Karpas-422 (cell line): ENCODE data around the gene SMIM35. TPM values are rescaled to one million over a fixed set of nuclear protein-coding genes. Genes with fewer than 3 reads are reported as not detected.

Experiments
- DNase-seq: peaks from one replicate; pipeline ENCODE4 v3.0.0-alpha.2; 2015
- H2AFZ ChIP-seq: fragments of 200-600 bp; sonication (generic); 2 replicates; pipeline ENCODE4 v1.6.1; 2014; ENCODE audit warnings: antibody characterized with exemption, low read length, mixed read lengths
- H3K27ac ChIP-seq: fragments of 200-600 bp; sonication (generic); 2 replicates; pipeline ENCODE4 v1.5.1; 2014; ENCODE audit warnings: mild to moderate bottlenecking, low read length, moderate library complexity
- H3K27me3 ChIP-seq: fragments of 200-600 bp; sonication (generic); 2 replicates; pipeline ENCODE4 v1.6.1; 2014; ENCODE audit warnings: low read length, mixed read lengths
- H3K36me3 ChIP-seq: fragments of 200-600 bp; sonication (generic); 2 replicates; pipeline ENCODE4 v1.6.1; 2014; ENCODE audit warnings: low read length, mixed read lengths; ENCODE audit not compliant: insufficient read depth
- H3K4me1 ChIP-seq: fragments of 200-600 bp; sonication (generic); 2 replicates; pipeline ENCODE4 v1.6.1; 2014; ENCODE audit warnings: mild to moderate bottlenecking, low read length, mixed read lengths
- H3K4me2 ChIP-seq: fragments of 200-600 bp; sonication (generic); 2 replicates; pipeline ENCODE4 v1.6.1; 2014; ENCODE audit warnings: low read length, low read depth, mild to moderate bottlenecking; ENCODE audit not compliant: poor library complexity, severe bottlenecking
- H3K4me3 ChIP-seq: fragments of 200-600 bp; sonication (generic); 2 replicates; pipeline ENCODE4 v1.5.1; 2014; ENCODE audit warnings: mild to moderate bottlenecking, antibody characterized with exemption, low read length, mixed read lengths
- H3K79me2 ChIP-seq: fragments of 200-600 bp; sonication (generic); 2 replicates; pipeline ENCODE4 v1.6.1; 2014; ENCODE audit warnings: mild to moderate bottlenecking, low read length, mixed read lengths
- H3K9ac ChIP-seq: fragments of 200-600 bp; sonication (generic); 2 replicates; pipeline ENCODE4 v1.6.0; 2014; ENCODE audit warnings: low read length
- H3K9me2 ChIP-seq: fragments of 200-600 bp; sonication (generic), shearing (Covaris generic); replicated peaks from 2 replicates; pipeline ENCODE4 v1.6.0; 2014; ENCODE audit warnings: mild to moderate bottlenecking, low read length, moderate library complexity; ENCODE audit not compliant: insufficient read depth
- H3K9me3 ChIP-seq: fragments of 300-700, 200-600 bp; sonication (generic); 2 replicates; pipeline ENCODE4 v1.6.1; 2014; ENCODE audit warnings: low read length, mixed read lengths
- H4K20me1 ChIP-seq: fragments of 200-600 bp; sonication (generic); 2 replicates; pipeline ENCODE4 v1.6.1; 2014; ENCODE audit warnings: mild to moderate bottlenecking, antibody characterized with exemption, low read length, low read depth; ENCODE audit not compliant: insufficient read depth
- total RNA-seq: library from RNA; depleted of rRNA; stranded (reverse); fragments of >200 nt; shearing (Covaris generic); gene quantifications from 2 replicates; pipeline ENCODE4 v1.2.3, GENCODE V29; 2014; ENCODE audit warnings: low replicate concordance

SMIM35 gene
- total RNA-seq, 1 experiment from 2014 or later, result not detected

DNA sequence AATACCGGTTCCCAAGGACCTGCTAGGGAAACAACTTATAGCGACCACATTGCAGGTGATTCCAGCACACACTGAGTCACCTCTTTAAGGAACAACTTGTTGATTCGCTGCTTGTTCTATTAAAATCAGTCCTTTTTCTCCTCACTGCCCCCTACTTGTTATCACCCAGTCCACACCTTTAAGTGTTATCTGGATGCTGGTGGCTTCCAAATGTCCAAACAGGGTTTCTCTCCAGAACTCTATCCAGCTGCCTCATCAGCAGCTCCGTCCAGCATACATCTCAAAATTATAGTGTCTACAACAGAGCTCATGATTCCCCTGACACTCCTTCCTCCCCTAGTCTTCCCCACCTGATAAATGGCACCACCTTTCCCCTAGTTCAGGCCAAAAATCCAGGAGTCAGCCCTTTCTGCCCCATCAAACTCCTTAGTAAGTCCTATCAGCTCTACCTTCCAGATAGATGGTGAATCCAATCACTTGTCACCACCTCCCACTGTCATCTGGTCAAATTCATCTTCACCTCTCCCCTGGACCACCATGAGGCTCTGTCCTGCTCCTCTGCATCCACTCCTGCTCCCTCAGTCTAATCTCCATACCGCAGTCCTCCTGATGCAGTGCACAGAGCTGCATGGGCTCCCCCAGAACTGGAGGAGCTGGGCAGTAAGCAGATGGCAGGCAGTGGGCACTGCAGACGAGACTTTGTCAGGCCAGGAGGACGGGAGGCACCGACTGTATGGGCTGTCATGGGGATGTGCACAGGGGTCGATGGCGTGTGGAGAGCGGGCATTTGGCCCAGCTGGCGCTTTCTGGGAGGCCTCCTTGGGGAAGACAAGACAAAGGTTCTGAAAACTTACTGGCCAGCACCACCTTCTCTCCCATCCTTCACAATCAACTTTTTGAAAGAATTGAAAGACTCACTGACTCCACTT is 81.3 kb downstream of the SMIM35 start:
- Histone ChIP-seq H2AFZ (peak overlapping the region; percentile 67), H3K27ac (peak overlapping the region; percentile 100), H3K36me3 (no peaks in the 10 kb centered on the region), H3K4me3 (no peak overlapping the region), H3K9me3 (no peaks in the 10 kb centered on the region), H3K79me2 (no peaks in the 10 kb centered on the region), H3K9me2 (no peaks in the 10 kb centered on the region), H3K9ac (peak overlapping the region; percentile 31; the same call in 1 of the 2 replicates), H3K4me2 (no peak overlapping the region), H3K27me3 (no peaks in the 10 kb centered on the region), H4K20me1 (no peaks in the 10 kb centered on the region), H3K4me1 (peaks cover 75% of the 10 kb centered on the region)
- no peak for DNase-seq

DNA sequence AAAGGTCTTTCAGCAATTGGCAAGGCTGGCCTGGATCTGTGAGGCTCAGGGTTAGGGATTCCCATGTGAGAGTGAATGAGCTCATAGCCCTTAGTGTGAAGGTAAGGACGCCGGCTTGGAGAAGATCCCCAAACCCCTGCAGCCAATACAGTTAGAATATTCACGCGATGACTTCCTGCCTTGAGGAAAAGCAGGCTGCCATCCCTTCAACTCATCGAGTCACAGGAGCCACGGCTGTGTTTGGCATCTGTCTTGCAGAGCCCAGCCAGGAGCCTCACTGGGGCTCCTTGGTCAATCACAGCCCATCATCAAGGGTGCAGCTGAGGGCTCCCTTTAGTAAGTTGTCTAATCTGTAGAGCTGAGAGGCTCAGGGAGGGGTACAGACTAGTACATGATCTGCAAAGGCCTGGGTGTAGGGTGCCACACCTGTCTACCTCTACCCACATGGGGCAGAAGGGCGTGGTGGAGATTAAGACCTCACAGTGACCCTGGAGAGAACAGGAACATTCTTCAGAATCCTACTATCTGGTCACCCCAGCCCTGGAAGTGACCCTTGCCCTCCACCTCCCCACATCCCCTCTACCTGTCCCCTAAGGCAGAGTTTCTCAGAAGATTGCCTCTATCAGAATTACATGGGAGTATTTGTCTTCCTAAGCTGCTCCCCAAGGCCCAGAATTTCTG is 82.1 kb downstream of the SMIM35 start:
- Histone ChIP-seq H4K20me1 (no peaks in the 10 kb centered on the region), H2AFZ (no peak overlapping the region), H3K4me1 (peaks cover 68% of the 10 kb centered on the region), H3K4me2 (no peak overlapping the region), H3K27me3 (no peaks in the 10 kb centered on the region), H3K36me3 (no peaks in the 10 kb centered on the region), H3K9me2 (no peaks in the 10 kb centered on the region), H3K27ac (peak overlapping the region; percentile 100), H3K9me3 (no peaks in the 10 kb centered on the region), H3K79me2 (no peaks in the 10 kb centered on the region), H3K9ac (no peak overlapping the region), H3K4me3 (no peak overlapping the region)
- DNase-seq, result peak; percentile 23

DNA sequence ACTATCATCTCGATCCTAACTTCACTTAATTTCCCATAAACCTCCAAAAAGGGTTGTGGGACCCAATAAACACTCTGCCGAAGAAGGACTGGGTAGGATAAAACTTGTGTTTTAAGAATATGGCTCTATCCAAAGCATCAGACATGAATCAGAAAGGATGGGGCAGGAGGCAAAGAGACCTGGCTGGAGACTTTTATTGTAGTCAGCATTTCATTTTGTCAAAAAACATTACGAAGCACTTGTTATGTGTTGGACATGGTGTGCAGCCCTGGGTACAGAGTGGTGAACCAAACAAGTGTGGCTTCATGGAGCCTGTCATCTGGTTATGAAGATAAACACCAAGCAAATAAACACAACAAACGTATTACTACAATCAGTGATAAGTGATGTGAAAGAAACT is 83.3 kb downstream of the SMIM35 start:
- Histone ChIP-seq H3K79me2 (no peaks in the 10 kb centered on the region), H3K36me3 (no peaks in the 10 kb centered on the region), H3K9ac (no peak overlapping the region), H3K9me2 (no peaks in the 10 kb centered on the region), H2AFZ (no peak overlapping the region), H3K9me3 (no peaks in the 10 kb centered on the region), H3K27me3 (no peaks in the 10 kb centered on the region), H4K20me1 (no peaks in the 10 kb centered on the region), H3K27ac (peak overlapping the region; percentile 57; the same call in 1 of the 2 replicates), H3K4me3 (no peak overlapping the region), H3K4me1 (peaks cover 60% of the 10 kb centered on the region), H3K4me2 (no peak overlapping the region)
- DNase-seq, result no peak

DNA sequence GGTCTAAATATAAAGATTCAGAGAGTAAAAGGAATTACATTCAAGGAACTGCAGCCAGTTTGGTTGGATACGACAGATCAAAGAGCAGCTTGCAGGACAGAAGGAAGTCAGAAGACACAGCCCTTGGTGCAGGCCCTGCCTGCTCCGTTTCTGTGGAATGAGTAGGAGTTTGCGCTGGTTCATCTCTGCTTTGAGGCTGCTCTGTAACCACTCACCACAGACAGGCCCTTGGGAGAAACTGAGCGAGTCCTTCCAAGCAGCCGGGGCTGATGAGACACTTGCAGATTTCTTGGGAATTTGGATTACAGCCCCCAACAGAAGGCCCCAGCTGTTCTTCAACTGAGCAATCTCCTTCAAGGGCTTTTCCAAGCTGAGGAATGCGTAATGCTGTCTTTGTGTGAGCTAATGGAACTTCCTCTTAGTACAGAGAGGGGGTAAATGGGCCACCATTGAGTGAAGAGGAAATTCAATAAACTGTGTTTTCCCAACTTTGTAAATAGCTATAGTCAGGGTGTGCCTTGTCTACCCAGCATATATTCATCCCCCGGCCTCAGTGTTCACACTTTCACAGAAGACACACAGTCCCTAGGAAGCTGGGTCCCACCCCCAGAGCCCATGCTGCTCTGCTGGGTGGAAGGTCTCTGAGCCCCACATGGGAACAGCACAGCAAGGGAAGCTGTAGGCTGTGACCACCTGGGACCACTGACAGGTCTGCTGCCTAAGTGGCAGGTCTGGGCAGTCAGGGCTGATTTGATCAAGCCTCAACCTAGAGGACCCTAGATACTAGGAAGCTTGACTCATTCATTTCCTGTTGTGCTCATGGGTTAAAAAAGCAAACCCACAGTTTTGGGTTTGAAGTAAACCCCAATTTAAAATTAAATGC is 84.0 kb downstream of the SMIM35 start:
- Histone ChIP-seq H4K20me1 (no peaks in the 10 kb centered on the region), H3K9me2 (no peaks in the 10 kb centered on the region), H3K4me3 (no peak overlapping the region), H3K9me3 (no peaks in the 10 kb centered on the region), H3K4me1 (peaks cover 59% of the 10 kb centered on the region), H3K9ac (0 out of 2 replicates have a peak overlapping the region, but pooled peaks have one; percentile 9), H2AFZ (0 out of 2 replicates have a peak overlapping the region, but pooled peaks have one; percentile 8), H3K36me3 (no peaks in the 10 kb centered on the region; the same call in 1 of the 2 replicates), H3K4me2 (no peak overlapping the region), H3K27ac (peak overlapping the region; percentile 57), H3K27me3 (no peaks in the 10 kb centered on the region), H3K79me2 (no peaks in the 10 kb centered on the region)
- no peak for DNase-seq

GRCh38 chr11:118002010-118002540 is 84.7 kb downstream of the SMIM35 start:
- DNase-seq, result peak; percentile 41
- H2AFZ ChIP-seq, result 0 out of 2 replicates have a peak overlapping the region, but pooled peaks have one; percentile 8

DNA sequence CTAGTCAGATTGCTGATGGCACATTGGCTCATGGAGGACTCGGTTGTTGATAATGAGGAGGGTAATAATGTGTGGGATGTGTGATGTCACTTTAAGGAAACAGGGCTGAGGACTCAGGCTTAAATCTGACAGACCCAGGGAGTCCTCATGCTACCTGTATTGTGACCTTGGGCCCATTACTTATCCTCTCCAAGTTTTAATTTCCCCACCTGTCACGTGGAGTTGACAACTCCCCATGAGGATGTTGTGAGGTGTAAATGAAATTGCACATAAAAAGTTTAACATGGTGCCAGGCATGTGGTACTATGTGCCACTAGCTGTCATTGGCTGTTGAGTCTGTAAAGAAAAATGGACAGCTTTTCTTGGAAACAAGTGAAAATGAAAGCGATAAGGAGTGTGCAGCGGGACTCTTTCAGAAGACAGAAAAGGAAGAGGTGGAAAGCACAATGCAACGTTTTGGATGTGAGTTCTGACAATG is 85.2 kb downstream of the SMIM35 start:
- no peak overlapping the region for H2AFZ ChIP-seq
- H4K20me1 ChIP-seq, result no peaks in the 10 kb centered on the region
- H3K79me2 ChIP-seq, result no peaks in the 10 kb centered on the region
- no peak overlapping the region for H3K4me3 ChIP-seq
- peak; percentile 40 for DNase-seq
- H3K4me2 ChIP-seq, result no peak overlapping the region
- H3K27me3 ChIP-seq, result no peaks in the 10 kb centered on the region
- no peaks in the 10 kb centered on the region for H3K9me3 ChIP-seq
- H3K27ac ChIP-seq, result no peak overlapping the region
- H3K36me3 ChIP-seq, result no peaks in the 10 kb centered on the region; the same call in 1 of the 2 replicates
- H3K9me2 ChIP-seq, result no peaks in the 10 kb centered on the region
- peaks cover 47% of the 10 kb centered on the region for H3K4me1 ChIP-seq
- H3K9ac ChIP-seq, result no peak overlapping the region

More at GRCh38 chr11:118002010-118002540, 84.7 kb downstream of the SMIM35 start:
- Histone ChIP-seq H3K4me3 (no peak overlapping the region), H3K27ac (peak overlapping the region; percentile 57), H4K20me1 (no peaks in the 10 kb centered on the region), H3K9me2 (no peaks in the 10 kb centered on the region), H3K79me2 (no peaks in the 10 kb centered on the region), H3K36me3 (no peaks in the 10 kb centered on the region; the same call in 1 of the 2 replicates), H3K9me3 (no peaks in the 10 kb centered on the region), H3K4me1 (peaks cover 52% of the 10 kb centered on the region), H3K9ac (0 out of 2 replicates have a peak overlapping the region, but pooled peaks have one; percentile 9), H3K4me2 (no peak overlapping the region), H3K27me3 (no peaks in the 10 kb centered on the region)

DNA sequence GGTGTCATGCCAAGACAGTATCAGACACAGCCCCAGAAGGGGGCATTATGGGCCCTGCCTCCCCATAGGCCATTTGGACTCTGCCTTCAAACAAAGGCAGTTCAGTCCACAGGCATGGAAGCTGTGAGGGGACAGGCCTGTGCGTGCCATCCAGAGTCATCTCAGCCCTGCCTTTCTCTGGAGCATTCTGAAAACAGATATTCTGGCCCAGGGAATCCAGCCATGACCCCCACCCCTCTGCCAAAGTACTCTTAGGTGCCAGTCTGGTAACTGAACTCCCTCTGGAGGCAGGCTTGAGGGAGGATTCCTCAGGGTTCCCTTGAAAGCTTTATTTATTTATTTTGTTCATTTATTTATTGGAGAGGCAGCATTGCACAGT is 85.9 kb downstream of the SMIM35 start:
- H3K4me2 ChIP-seq, result no peak overlapping the region
- no peak for DNase-seq
- H3K27ac ChIP-seq, result no peak overlapping the region; the same call in 1 of the 2 replicates
- H3K36me3 ChIP-seq, result no peaks in the 10 kb centered on the region; the same call in 1 of the 2 replicates
- no peaks in the 10 kb centered on the region for H3K79me2 ChIP-seq
- H3K4me1 ChIP-seq, result peaks cover 40% of the 10 kb centered on the region
- no peaks in the 10 kb centered on the region for H3K27me3 ChIP-seq
- no peaks in the 10 kb centered on the region for H3K9me3 ChIP-seq
- H3K9me2 ChIP-seq, result no peaks in the 10 kb centered on the region
- H3K4me3 ChIP-seq, result no peak overlapping the region
- no peak overlapping the region for H3K9ac ChIP-seq
- no peak overlapping the region for H2AFZ ChIP-seq
- no peaks in the 10 kb centered on the region for H4K20me1 ChIP-seq
